Gastroesophageal sphincter (tissue), 3 donors: ENCODE results near the gene PXYLP1.

Source experiments
- CTCF ChIP-seq, 4 experiments: fragments of 200-600 bp in 2 of 4; fragments of 450-650 bp in 2 of 4; sonication (generic) in 1 of 4; IDR thresholded peaks; one replicate each; pipeline ENCODE4 v1.5.1; 2017 to 2019; ENCODE audit warnings: antibody characterized with exemption in 4 of 4, mild to moderate bottlenecking in 2 of 4, moderate library complexity in 2 of 4
- POLR2AphosphoS5 ChIP-seq: sonication (generic); formaldehyde crosslinking; IDR thresholded peaks from one replicate; pipeline ENCODE4 v1.6.1; 2017; ENCODE audit warnings: antibody characterized with exemption

- TF ChIP-seq CTCF (IDR thresholded peaks at IDR 0.05) (no peak), POLR2AphosphoS5 (no peak)
These were observed 34.6 kb downstream of the PXYLP1 start for GRCh38 chr3:141266186-141266585.
